Brain microvascular endothelial cell (primary cell): Measurements from ENCODE around the gene ZNF205.
"Not testable (repeated sequence)": the region's sequence is repeated elsewhere in the genome, so short reads cannot be mapped to it uniquely, and the experiment has no call there.

Experiments used
- DNase-seq: peaks from one replicate; pipeline ENCODE4 v3.0.0-alpha.2; 2020
- H3K27ac ChIP-seq: fragments of 250-450 bp; sonication (Bioruptor Pico); 2 replicates; pipeline ENCODE4 v1.5.1; 2020; ENCODE audit warnings: mild to moderate bottlenecking, moderate library complexity
- H3K27me3 ChIP-seq: fragments of 250-450 bp; sonication (Bioruptor Pico); replicated peaks from 2 replicates; pipeline ENCODE4 v1.5.1; 2020; ENCODE audit warnings: mild to moderate bottlenecking
- H3K36me3 ChIP-seq: fragments of 250-450 bp; sonication (Bioruptor Pico); replicated peaks from 2 replicates; pipeline ENCODE4 v1.5.1; 2020; ENCODE audit warnings: mild to moderate bottlenecking
- H3K4me3 ChIP-seq: 2 replicates; pipeline ENCODE4 v1.5.1; 2011; ENCODE audit warnings: low read depth, mild to moderate bottlenecking, control low read depth, low read length, moderate library complexity
- CTCF ChIP-seq: IDR thresholded peaks from 2 replicates; pipeline ENCODE4 v1.5.1; 2011; ENCODE audit warnings: low read depth, mild to moderate bottlenecking, moderate library complexity, low read length, control low read depth, inconsistent platforms; ENCODE audit errors: missing control alignments
- in situ Hi-C: cut with HindIII; loops from 2 replicates; pipeline ENCODE4 v1.10.0; 2017; ENCODE audit warnings: low sequenced_read_pairs, low pct_ligation_motif_present

ZNF205 gene

GRCh38 chr16:3164121-3164991, 52.0 kb downstream of the ZNF205 start:
- TF ChIP-seq CTCF = no peak
- no peak for DNase-seq

GRCh38 chr16:3165111-3165822, 52.9 kb downstream of the ZNF205 start:
- in situ Hi-C loops = no loop called here
- Histone ChIP-seq H3K4me3 (no peak overlapping the region), H3K27me3 (peaks cover 3% of the 10 kb centered on the region)

More at GRCh38 chr16:3164121-3164991, 52.0 kb downstream of the ZNF205 start:
- H3K27me3 ChIP-seq = no peaks in the 10 kb centered on the region
- H3K27ac ChIP-seq = no peak overlapping the region
- in situ Hi-C loops = no loop called here
- no peaks in the 10 kb centered on the region for H3K36me3 ChIP-seq
- no peak overlapping the region for H3K4me3 ChIP-seq

GRCh38 chr16:3166505-3166886, 54.1 kb downstream of the ZNF205 start:
- Histone ChIP-seq H3K27ac (no peak overlapping the region), H3K27me3 (peaks cover 6% of the 10 kb centered on the region), H3K36me3 (no peaks in the 10 kb centered on the region), H3K4me3 (no peak overlapping the region)
- no peak for DNase-seq
- TF ChIP-seq CTCF = no peak
- in situ Hi-C loops = no loop called here

More at GRCh38 chr16:3165111-3165822, 52.9 kb downstream of the ZNF205 start:
- no peak overlapping the region for H3K27ac ChIP-seq
- H3K36me3 ChIP-seq = no peaks in the 10 kb centered on the region
- DNase-seq = no peak
- no peak for TF ChIP-seq CTCF

GRCh38 chr16:3168729-3169128, 56.3 kb downstream of the ZNF205 start:
- H3K36me3 ChIP-seq, in situ Hi-C loops, H3K27ac ChIP-seq, H3K4me3 ChIP-seq, H3K27me3 ChIP-seq, DNase-seq: not testable (repeated sequence)
